ENCODE results near the gene NEDD8.
A peak's percentile ranks its signal among the peaks of the same experiment; 100 is the strongest.

NEDD8 gene

GRCh38 chr14:24196071-24197055 is 35.8 kb downstream of the NEDD8 start:
- DNase-seq (ENCODE audit: low spot score), result no peak

- DNase-seq (ENCODE audit: low spot score), result peak; percentile 94
Measured at GRCh38 chr14:24195186-24196070, 36.7 kb downstream of the NEDD8 start, which contains the start of gene TM9SF1. TM9SF1 (minus strand) TSS chr14:24195441; CDS start chr14:24195019, 422 bp downstream.

GRCh38 chr14:24194873-24195185 is 37.3 kb downstream of the NEDD8 start:
- no peak for DNase-seq (ENCODE audit: low spot score)

GRCh38 chr14:24194186-24194872 is 37.8 kb downstream of the NEDD8 start:
- no peak for DNase-seq (ENCODE audit: low spot score)

GRCh38 chr14:24192933-24193332 is 39.2 kb downstream of the NEDD8 start:
- DNase-seq (ENCODE audit: low spot score), result no peak

- no peak for DNase-seq (ENCODE audit: low spot score)
Measured at GRCh38 chr14:24190416-24190815, 41.8 kb downstream of the NEDD8 start.

GRCh38 chr14:24189460-24189859 is 42.7 kb downstream of the NEDD8 start:
- DNase-seq (ENCODE audit: low spot score), result no peak

- DNase-seq (ENCODE audit: low spot score), result no peak
Measured at GRCh38 chr14:24189059-24189375, 43.1 kb downstream of the NEDD8 start.

GRCh38 chr14:24188251-24189058 is 43.7 kb downstream of the NEDD8 start, which contains the start of gene IPO4:
IPO4 (minus strand) TSS chr14:24188816; CDS start chr14:24188787, 29 bp downstream.
- peak; percentile 98 for DNase-seq (ENCODE audit: low spot score)

- no peak for DNase-seq (ENCODE audit: low spot score)
Measured at GRCh38 chr14:24187539-24187915, 44.6 kb downstream of the NEDD8 start.

- DNase-seq (ENCODE audit: low spot score), result no peak
Measured at GRCh38 chr14:24186831-24187538, 45.2 kb downstream of the NEDD8 start.

- DNase-seq (ENCODE audit: low spot score), result no peak
Measured at GRCh38 chr14:24185741-24186140, 46.4 kb downstream of the NEDD8 start.

GRCh38 chr14:24185026-24185425 is 47.1 kb downstream of the NEDD8 start:
- DNase-seq (ENCODE audit: low spot score), result no peak

- DNase-seq (ENCODE audit: low spot score), result no peak
Measured at GRCh38 chr14:24184104-24184970, 47.8 kb downstream of the NEDD8 start.

GRCh38 chr14:24183014-24183481 is 49.1 kb downstream of the NEDD8 start:
- no peak for DNase-seq (ENCODE audit: low spot score)

GRCh38 chr14:24182110-24182882 is 49.9 kb downstream of the NEDD8 start:
- DNase-seq (ENCODE audit: low spot score), result no peak

- no peak for DNase-seq (ENCODE audit: low spot score)
Measured at GRCh38 chr14:24181371-24182077, 50.6 kb downstream of the NEDD8 start.
